HepG2 (cell line): ENCODE data around the gene MAP3K14. TPM values are rescaled to one million over a fixed set of nuclear protein-coding genes. Genes with fewer than 3 reads are reported as not detected.

Experiments used
- ATAC-seq: fragments of 200-7000 bp; cut with Tn5 transposase; 3 replicates; pipeline ENCODE4 v1.9.1; 2020; ENCODE audit warnings: mild to moderate bottlenecking, moderate library complexity
- BruUV-seq: library from RNA; stranded (reverse); fragments of 400-500 nt; replicated peaks from 2 replicates; lab custom pipeline; 2021; lab: Mats Ljungman, UMichigan
- CTCF ChIA-PET: fragments of 300-600 bp; formaldehyde crosslinking; extraction: SDS; loops from one replicate; lab custom pipeline; 2021; ENCODE audit warnings: low total read pairs, inconsistent platforms, low intra/inter-chr PET ratio; lab: Yijun Ruan, JAX
- POLR2A ChIA-PET: fragments of 350-600 bp; sonication (Branson Sonifier 250); formaldehyde crosslinking; loops from one replicate; lab custom pipeline; 2020; ENCODE audit warnings: antibody characterized with exemption, inconsistent platforms; lab: Yijun Ruan, JAX
- DNase-seq: peaks from one replicate; pipeline ENCODE4 v3.0.0-alpha.2; 2015; ENCODE audit warnings: low spot score
- FAIRE-seq: peaks from 3 replicates; lab custom pipeline; 2011; peaks lifted over from hg19 to GRCh38; lab: Jason Lieb, UNC
- H2AFZ ChIP-seq: one replicate; pipeline ENCODE4 v1.6.1; 2011; ENCODE audit warnings: low read length, inconsistent platforms
- H3K27ac ChIP-seq: fragments of 300-600 bp; 3 replicates; pipeline ENCODE4 v1.8.0; 2011; ENCODE audit warnings: mixed run types, mild to moderate bottlenecking, mixed read lengths, low read length, inconsistent platforms; ENCODE audit not compliant: insufficient read depth; ENCODE audit errors: extremely low read length
- H3K27me3 ChIP-seq, 2 experiments: fragments of 200-600 bp in 1 of 2; 2 replicates in 1 of 2; 3 replicates in 1 of 2; pipeline versions ENCODE4 v1.6.0 to v1.8.0; 2011; ENCODE audit warnings: low read length in 2 of 2, mild to moderate bottlenecking in 2 of 2, moderate library complexity in 2 of 2, inconsistent platforms in 1 of 2; ENCODE audit not compliant: insufficient read depth in 2 of 2, control insufficient read depth in 1 of 2
- H3K36me3 ChIP-seq, 2 experiments: fragments of 200-600 bp in 1 of 2; replicated peaks in 1 of 2; 2 replicates in 1 of 2; 3 replicates in 1 of 2; pipeline versions ENCODE4 v1.5.1 to v1.8.0; 2011; ENCODE audit warnings: low read length in 2 of 2, inconsistent platforms in 1 of 2; ENCODE audit not compliant: insufficient read depth in 2 of 2, control insufficient read depth in 1 of 2
- H3K4me1 ChIP-seq: 2 replicates; pipeline ENCODE4 v1.5.1; 2012; ENCODE audit warnings: low read length, inconsistent platforms; ENCODE audit not compliant: insufficient read depth
- H3K4me2 ChIP-seq: 2 replicates; pipeline ENCODE4 v1.6.0; 2011; ENCODE audit warnings: low read depth, low read length, inconsistent platforms
- H3K4me3 ChIP-seq, 3 experiments: fragments of 200-600 bp in 1 of 3; sonication (generic), shearing (Covaris generic) in 1 of 3; replicated peaks in 1 of 3; 2 replicates each; pipeline ENCODE4 v1.5.1; 2011 to 2016; ENCODE audit warnings: low read length in 3 of 3, inconsistent platforms in 2 of 3, low read depth in 2 of 3, mild to moderate bottlenecking in 2 of 3, control low read depth in 1 of 3, mixed read lengths in 1 of 3; ENCODE audit not compliant: insufficient read depth in 1 of 3
- H3K79me2 ChIP-seq: one replicate; pipeline ENCODE4 v1.6.1; 2011; ENCODE audit warnings: low read length, inconsistent platforms; ENCODE audit not compliant: insufficient read depth
- H3K9ac ChIP-seq: 2 replicates; pipeline ENCODE4 v1.6.0; 2011; ENCODE audit warnings: mild to moderate bottlenecking, low read depth, low read length, inconsistent platforms; ENCODE audit not compliant: insufficient read depth
- H3K9me3 ChIP-seq: 2 replicates; pipeline ENCODE4 v1.5.1; 2012; ENCODE audit warnings: mild to moderate bottlenecking, low read length
- H4K20me1 ChIP-seq: 2 replicates; pipeline ENCODE4 v1.6.0; 2011; ENCODE audit warnings: inconsistent platforms, mild to moderate bottlenecking, low read length, moderate library complexity; ENCODE audit not compliant: insufficient read depth
- HES4 ChIP-seq: sonication (generic); formaldehyde crosslinking; IDR thresholded peaks from 2 replicates; pipeline ENCODE4 v1.9.0; 2021; ENCODE audit warnings: mild to moderate bottlenecking, missing genetic modification reagents, borderline replicate concordance
- TBX3 ChIP-seq: fragments of 450-650 bp; IDR thresholded peaks from 2 replicates; pipeline ENCODE4 v1.6.1; 2017; ENCODE audit warnings: antibody characterized with exemption, mild to moderate bottlenecking, inconsistent platforms, borderline replicate concordance
- ZNF547 ChIP-seq: sonication (generic); formaldehyde crosslinking; IDR thresholded peaks from 2 replicates; pipeline ENCODE4 v1.5.1; 2020; ENCODE audit warnings: mild to moderate bottlenecking, missing genetic modification reagents
- ZNF572 ChIP-seq: sonication (generic); formaldehyde crosslinking; IDR thresholded peaks from 2 replicates; pipeline ENCODE4 v1.5.1; 2020; ENCODE audit warnings: mild to moderate bottlenecking, missing genetic modification reagents
- WGBS: methylation state at CpG from one replicate; pipeline ENCODE4 v1.1.6; 2017; ENCODE audit warnings: low lambda C conversion rate; 5-methylcytosine and 5-hydroxymethylcytosine counted together
- in situ Hi-C: cut with HindIII; loops from 2 replicates; pipeline ENCODE4 v1.10.0; 2017; ENCODE audit warnings: low pct_unique_long_range_greater_than_20kb; ENCODE audit not compliant: extremely low pct_ligation_motif_present
- intact Hi-C: fragments of 100-400 bp; cut with micrococcal nuclease; formaldehyde crosslinking; loops from one replicate; pipeline ENCODE4 v1.10.0; 2022; ENCODE audit not compliant: unreplicated experiment
- polyA plus RNA-seq, 8 experiments: library from polyadenylated mRNA; depleted of rRNA in 3 of 8; stranded (reverse) in 7 of 8; unstranded in 1 of 8; fragments of >200 nt; fragmentation: Illumina TruSeq in 4 of 8; extraction: Trizol in 4 of 8; gene quantifications; 2 replicates each; pipeline versions ENCODE4 v1.2.1 to v1.2.3, GENCODE V29; 2011 to 2016; ENCODE audit warnings: low read depth in 4 of 8, missing spikeins in 1 of 8, mixed read lengths in 1 of 8; ENCODE audit not compliant: insufficient read depth in 1 of 8
- total RNA-seq, 5 experiments: library from RNA; depleted of rRNA; stranded (reverse); fragments of >200 nt; fragmentation: Illumina TruSeq; extraction: Trizol; gene quantifications; 2 replicates each; pipeline ENCODE4 v1.2.3, GENCODE V29; 2016; ENCODE audit warnings: low read depth in 1 of 5
- TF ChIP-seq, protein P1 (sequence below): sonication (generic); formaldehyde crosslinking; IDR thresholded peaks from 2 replicates; pipeline ENCODE4 v1.9.0; 2021; ENCODE audit warnings: mild to moderate bottlenecking, missing genetic modification reagents

Gene MAP3K14
- total and polyA plus RNA-seq, 2 of the 13 experiments (the other 11 are each of a cell fraction or from before 2014, with no cell fraction given), result 2.6 TPM

DNA sequence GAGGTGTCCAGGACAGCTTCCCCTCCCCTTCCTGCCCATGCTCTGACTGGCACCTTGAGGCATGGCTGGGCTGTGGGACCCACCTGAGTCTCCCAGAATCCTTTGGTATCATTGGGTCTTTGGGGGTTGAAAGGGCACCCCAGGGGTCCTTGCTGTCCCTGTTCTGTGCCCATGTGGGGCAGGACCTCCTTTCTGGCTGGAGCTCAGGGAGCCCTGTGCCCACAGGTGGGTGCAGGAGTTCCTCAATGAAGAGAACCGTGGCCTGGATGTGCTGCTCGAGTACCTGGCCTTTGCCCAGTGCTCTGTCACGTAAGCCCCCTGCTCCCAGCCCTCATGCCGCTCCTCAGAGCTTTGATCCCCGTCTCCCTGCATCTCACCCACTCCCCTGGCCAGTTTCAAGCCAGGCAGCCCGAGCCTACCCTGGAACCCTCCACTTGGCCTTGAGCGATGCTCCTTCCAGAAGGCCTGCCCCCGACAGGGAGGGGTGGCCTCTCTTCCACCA lies 83.3 kb downstream of the MAP3K14 start:
- no peak overlapping the region for H3K9ac ChIP-seq
- TF ChIP-seq ZNF572 (CRISPR knock-in tag) (no peak), HES4 (0 out of 2 replicates have a peak, but pooled peaks have one; percentile 12)
- TF ChIP-seq, all 625 proteins: peak for 1
- WGBS, result 19% methylated on average over 7 of the region's 8 CpGs
- H3K27me3 ChIP-seq, result peaks cover 0 to 19% of the 10 kb centered on the region in 2 experiments
- ChIA-PET CTCF (interaction anchor here (4.1 kb wide), 1 partner anchor 13 kb away, joined by 63 read pairs; the partner anchor contains the start of gene FMNL1), POLR2A (interaction anchor here (6.0 kb wide), 1 partner anchor 85 kb away, joined by 66 read pairs; the partner anchor contains the start of gene HEXIM1)
- no peak overlapping the region for H3K27ac ChIP-seq
- DNase-seq (no peak), FAIRE-seq (no peak), ATAC-seq (no peak)
- no peaks in the 10 kb centered on the region for H3K36me3 ChIP-seq
- BruUV-seq, result no TSS peak
- H3K79me2 ChIP-seq, result no peaks in the 10 kb centered on the region
- no peak overlapping the region for H3K4me3 ChIP-seq
- in situ Hi-C loops, result no loop called here
- H3K9me3 ChIP-seq, result no peaks in the 10 kb centered on the region
- no peak overlapping the region for H2AFZ ChIP-seq
- peaks cover 36% of the 10 kb centered on the region for H3K4me1 ChIP-seq
- H4K20me1 ChIP-seq, result no peaks in the 10 kb centered on the region
- intact Hi-C loops, result loop anchor here (5.0 kb wide), 1 partner anchor 96 kb away; the partner anchor contains the start of gene ACBD4
- no peak overlapping the region for H3K4me2 ChIP-seq

- ATAC-seq (no peak), FAIRE-seq (no peak), DNase-seq (no peak)
- H3K9ac ChIP-seq, result no peak overlapping the region
- H3K4me1 ChIP-seq, result peaks cover 43% of the 10 kb centered on the region
- no peak overlapping the region for H3K27ac ChIP-seq
- in situ Hi-C loops (no loop called here), intact Hi-C loops (loop anchor here (5.0 kb wide), 1 partner anchor 95 kb away; the partner anchor contains the start of gene ACBD4)
- no peaks in the 10 kb centered on the region for H4K20me1 ChIP-seq
- ChIA-PET POLR2A (interaction anchor here (1.6 to 6.0 kb wide), 6 partner anchors 14 to 97 kb away, joined by 5 to 66 read pairs (median 16); partner anchors contain the start of genes ACBD4, HEXIM1 and HEXIM2), CTCF (interaction anchor here (1.5 to 4.1 kb wide), 4 partner anchors 13 to 100 kb away, joined by 5 to 63 read pairs (median 29); partner anchors contain the start of genes ACBD4, FMNL1 and PLCD3)
- H3K36me3 ChIP-seq, result no peaks in the 10 kb centered on the region
- H3K4me2 ChIP-seq, result no peak overlapping the region
- no peaks in the 10 kb centered on the region for H3K79me2 ChIP-seq
- no peak overlapping the region for H3K4me3 ChIP-seq
- no peaks in the 10 kb centered on the region for H3K9me3 ChIP-seq
- H3K27me3 ChIP-seq, result peaks cover 1 to 19% of the 10 kb centered on the region in 2 experiments; a peak in 3 of 5 replicates
- BruUV-seq, result no TSS peak
- H2AFZ ChIP-seq, result no peak overlapping the region
- 28% methylated on average over 6 of the region's 9 CpGs for WGBS
- TF ChIP-seq TBX3 (0 out of 2 replicates have a peak, but pooled peaks have one; percentile 23), ZNF547 (CRISPR knock-in tag) (no peak)
- TF ChIP-seq, protein P1, sequence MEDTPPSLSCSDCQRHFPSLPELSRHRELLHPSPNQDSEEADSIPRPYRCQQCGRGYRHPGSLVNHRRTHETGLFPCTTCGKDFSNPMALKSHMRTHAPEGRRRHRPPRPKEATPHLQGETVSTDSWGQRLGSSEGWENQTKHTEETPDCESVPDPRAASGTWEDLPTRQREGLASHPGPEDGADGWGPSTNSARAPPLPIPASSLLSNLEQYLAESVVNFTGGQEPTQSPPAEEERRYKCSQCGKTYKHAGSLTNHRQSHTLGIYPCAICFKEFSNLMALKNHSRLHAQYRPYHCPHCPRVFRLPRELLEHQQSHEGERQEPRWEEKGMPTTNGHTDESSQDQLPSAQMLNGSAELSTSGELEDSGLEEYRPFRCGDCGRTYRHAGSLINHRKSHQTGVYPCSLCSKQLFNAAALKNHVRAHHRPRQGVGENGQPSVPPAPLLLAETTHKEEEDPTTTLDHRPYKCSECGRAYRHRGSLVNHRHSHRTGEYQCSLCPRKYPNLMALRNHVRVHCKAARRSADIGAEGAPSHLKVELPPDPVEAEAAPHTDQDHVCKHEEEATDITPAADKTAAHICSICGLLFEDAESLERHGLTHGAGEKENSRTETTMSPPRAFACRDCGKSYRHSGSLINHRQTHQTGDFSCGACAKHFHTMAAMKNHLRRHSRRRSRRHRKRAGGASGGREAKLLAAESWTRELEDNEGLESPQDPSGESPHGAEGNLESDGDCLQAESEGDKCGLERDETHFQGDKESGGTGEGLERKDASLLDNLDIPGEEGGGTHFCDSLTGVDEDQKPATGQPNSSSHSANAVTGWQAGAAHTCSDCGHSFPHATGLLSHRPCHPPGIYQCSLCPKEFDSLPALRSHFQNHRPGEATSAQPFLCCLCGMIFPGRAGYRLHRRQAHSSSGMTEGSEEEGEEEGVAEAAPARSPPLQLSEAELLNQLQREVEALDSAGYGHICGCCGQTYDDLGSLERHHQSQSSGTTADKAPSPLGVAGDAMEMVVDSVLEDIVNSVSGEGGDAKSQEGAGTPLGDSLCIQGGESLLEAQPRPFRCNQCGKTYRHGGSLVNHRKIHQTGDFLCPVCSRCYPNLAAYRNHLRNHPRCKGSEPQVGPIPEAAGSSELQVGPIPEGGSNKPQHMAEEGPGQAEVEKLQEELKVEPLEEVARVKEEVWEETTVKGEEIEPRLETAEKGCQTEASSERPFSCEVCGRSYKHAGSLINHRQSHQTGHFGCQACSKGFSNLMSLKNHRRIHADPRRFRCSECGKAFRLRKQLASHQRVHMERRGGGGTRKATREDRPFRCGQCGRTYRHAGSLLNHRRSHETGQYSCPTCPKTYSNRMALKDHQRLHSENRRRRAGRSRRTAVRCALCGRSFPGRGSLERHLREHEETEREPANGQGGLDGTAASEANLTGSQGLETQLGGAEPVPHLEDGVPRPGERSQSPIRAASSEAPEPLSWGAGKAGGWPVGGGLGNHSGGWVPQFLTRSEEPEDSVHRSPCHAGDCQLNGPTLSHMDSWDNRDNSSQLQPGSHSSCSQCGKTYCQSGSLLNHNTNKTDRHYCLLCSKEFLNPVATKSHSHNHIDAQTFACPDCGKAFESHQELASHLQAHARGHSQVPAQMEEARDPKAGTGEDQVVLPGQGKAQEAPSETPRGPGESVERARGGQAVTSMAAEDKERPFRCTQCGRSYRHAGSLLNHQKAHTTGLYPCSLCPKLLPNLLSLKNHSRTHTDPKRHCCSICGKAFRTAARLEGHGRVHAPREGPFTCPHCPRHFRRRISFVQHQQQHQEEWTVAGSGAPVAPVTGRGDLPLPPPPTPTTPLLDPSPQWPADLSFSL (CRISPR knock-in tag), result peak; percentile 71; the same call in 1 of the 2 replicates
Observed at GRCh38 chr17:45232514-45233422, 84.1 kb downstream of the MAP3K14 start.
